Activated CD8-positive, alpha-beta memory T cell treated with anti-CD3 and anti-CD28 coated beads for 4 hours (primary cell): ENCODE measurements around the gene L3MBTL3.
A peak's percentile ranks its signal among the peaks of the same experiment; 100 is the strongest.

ENCODE experiments used
- DNase-seq, 2 donors: peaks; one replicate each; pipeline ENCODE4 v3.0.0-alpha.2; 2020; ENCODE audit warnings: low read depth in 2 of 2

L3MBTL3 gene

DNA sequence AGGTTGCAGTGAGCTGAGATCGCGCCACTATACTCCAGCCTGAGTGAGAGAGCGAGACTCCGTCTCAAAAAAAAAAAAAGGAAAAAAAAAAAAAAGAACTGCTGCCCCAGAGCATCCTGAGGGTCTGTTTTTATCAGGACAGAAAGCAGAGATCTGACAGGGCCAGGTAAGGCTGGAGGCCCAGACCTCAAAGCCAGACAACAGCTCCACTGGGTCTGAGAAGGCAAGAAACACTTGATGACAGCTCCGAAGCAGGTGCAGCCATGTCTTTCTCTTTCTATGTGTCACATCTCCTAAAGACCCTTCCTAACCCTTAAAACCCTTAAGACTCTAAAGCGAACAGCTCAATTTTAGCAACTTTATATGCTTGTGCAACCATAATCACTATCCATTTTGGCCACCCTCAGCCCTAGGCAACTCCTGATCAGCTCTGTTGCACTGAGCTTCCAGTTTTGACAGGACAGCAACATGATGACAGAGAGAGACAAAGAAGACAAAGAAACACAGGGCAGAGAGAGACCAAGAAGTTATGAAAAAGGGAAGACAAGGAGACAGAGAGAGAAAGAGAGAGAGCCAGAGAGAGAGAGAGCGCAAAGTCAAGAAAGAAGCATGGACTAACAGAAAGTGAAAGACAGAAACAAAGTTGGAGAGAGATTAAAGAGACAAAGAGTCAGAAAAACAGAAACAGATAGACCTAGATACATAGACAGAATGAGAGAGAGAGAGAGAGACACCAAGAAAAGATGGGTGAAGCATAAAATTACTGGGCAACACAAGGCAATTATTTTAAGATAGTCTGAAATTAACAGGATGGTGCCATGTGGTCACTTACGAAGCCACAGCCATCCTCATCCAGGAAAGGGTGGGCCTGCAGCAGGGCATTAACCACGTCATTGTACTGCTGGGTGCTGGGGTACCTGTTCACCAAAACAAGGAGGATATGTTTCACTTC is 165.2 kb downstream of the L3MBTL3 start:
- peak in 1 of 2 donors; percentile 10 for DNase-seq

DNA sequence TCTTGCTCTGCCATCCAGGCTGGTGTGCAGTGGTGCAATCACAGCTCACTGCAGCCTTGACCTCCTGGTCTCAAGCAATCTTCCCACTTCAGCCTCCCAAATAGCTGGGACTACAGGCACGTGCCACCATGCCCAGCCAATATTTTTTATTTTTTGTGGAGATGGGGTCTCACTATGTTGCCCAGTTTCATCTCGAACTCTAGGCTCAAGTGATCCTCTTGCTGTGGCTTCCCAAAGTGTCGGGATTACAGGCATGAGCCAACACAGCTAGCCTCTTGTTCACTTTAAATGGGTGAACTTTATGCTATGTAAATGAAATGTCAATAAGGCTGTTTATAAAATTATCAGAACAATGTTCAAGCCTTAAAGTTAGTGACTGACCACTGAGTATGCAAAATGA is 167.3 kb downstream of the L3MBTL3 start:
- DNase-seq, result no peak

- no peak for DNase-seq
These were observed 169.2 kb downstream of the L3MBTL3 start for GRCh38 chr6:130187335-130188206.

DNA sequence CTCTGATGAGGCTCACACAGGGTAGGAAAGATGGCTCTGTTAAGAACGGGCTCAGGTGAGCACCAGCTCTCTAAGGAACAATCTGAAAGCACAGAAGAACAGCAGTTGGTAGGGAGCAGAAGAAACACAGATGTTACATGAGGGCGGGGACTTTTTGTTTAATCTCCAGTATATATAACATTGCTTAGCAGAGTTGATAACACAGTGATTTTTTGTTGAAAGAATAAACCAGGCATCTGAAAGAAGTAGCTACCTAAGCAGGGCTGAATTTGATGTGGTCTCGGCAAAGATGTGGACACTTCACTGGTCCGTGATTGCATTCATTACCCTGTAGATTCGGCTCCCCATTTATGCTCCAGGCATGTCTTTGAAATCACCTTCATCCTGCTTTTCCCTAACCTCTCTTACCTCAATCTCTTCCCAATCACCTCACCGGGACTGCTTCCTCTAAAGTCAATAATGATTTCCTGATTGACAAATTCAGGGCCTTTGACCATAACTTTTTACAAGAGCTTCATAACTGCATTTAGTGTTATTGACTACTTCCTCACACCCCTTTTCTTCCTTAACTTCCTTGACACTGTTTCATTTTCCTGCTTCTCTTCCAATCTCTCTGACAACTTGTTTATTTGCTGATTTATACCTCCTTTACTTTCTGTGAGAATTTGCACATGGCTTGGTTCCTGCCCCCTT is 170.0 kb downstream of the L3MBTL3 start:
- DNase-seq, result no peak

DNA sequence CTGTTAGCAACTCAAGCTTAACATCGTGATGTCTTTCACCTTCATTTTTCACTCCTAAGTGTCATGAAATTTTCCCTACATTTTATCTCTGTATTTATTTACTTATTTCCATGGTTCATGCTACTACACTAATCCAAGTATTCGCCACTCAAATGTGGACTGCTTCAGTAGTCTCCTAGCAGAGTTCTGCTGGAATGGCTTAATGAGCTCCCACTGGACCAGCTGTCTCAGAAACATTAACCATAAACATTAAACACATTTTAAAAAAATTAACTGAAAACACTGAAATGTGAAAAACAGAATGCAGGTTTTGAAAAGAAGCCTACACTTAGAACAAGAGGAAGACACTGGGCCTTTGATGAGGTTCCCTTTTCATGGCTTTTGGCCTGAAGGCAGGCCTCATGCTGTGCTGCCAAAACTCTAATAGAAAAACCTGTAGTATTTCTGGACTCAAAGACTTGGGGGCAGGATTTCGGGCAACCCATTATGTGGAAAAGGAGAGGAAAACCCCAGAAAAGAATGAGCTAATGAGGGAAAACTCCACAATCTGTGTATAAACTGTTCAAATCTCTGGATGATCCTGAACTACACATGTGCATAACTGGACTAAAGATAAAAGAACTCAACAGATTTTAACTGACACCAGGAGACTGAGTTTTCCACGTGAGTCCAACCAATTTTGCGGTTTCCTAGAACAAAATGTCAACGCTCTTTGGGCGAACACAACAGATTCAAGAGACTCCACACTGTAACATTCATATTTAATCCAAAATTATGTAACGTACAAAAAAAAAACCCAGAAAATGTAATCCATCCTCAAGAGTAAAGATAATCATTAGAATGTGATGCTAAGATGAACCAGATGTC is 171.4 kb downstream of the L3MBTL3 start:
- DNase-seq, result no peak
